LHCN-M2 (cell line): ENCODE data around the gene PIK3R5. TPM values are rescaled to one million over a fixed set of nuclear protein-coding genes. Genes with fewer than 3 reads are reported as not detected.
"Not testable (repeated sequence)": the region's sequence is repeated elsewhere in the genome, so short reads cannot be mapped to it uniquely, and the experiment has no call there.

Experiments used
- DNase-seq: peaks from one replicate; pipeline ENCODE4 v3.0.0-alpha.2; 2012; ENCODE audit warnings: low read depth
- polyA plus RNA-seq: library from polyadenylated mRNA; unstranded; fragments of >200 nt; gene quantifications from one replicate; pipeline ENCODE4 v1.2.1, GENCODE V29; 2012; ENCODE audit warnings: missing spikeins
- total RNA-seq: library from RNA; depleted of rRNA; stranded (reverse); fragments of >200 nt; gene quantifications from 2 replicates; pipeline ENCODE4 v1.2.3, GENCODE V29; 2014; rRNA removed

PIK3R5 gene, protein sequence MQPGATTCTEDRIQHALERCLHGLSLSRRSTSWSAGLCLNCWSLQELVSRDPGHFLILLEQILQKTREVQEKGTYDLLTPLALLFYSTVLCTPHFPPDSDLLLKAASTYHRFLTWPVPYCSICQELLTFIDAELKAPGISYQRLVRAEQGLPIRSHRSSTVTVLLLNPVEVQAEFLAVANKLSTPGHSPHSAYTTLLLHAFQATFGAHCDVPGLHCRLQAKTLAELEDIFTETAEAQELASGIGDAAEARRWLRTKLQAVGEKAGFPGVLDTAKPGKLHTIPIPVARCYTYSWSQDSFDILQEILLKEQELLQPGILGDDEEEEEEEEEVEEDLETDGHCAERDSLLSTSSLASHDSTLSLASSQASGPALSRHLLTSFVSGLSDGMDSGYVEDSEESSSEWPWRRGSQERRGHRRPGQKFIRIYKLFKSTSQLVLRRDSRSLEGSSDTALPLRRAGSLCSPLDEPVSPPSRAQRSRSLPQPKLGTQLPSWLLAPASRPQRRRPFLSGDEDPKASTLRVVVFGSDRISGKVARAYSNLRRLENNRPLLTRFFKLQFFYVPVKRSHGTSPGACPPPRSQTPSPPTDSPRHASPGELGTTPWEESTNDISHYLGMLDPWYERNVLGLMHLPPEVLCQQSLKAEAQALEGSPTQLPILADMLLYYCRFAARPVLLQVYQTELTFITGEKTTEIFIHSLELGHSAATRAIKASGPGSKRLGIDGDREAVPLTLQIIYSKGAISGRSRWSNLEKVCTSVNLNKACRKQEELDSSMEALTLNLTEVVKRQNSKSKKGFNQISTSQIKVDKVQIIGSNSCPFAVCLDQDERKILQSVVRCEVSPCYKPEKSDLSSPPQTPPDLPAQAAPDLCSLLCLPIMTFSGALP
- not detected in 2 replicates for total RNA-seq
- not detected for polyA plus RNA-seq

- DNase-seq = no peak
Observed at GRCh38 chr17:8965394-8966168, at the start of gene PIK3R5. Gene PIK3R5, minus strand, starts transcription at chr17:8965707. Its CDS starts 54,213 bp downstream, at chr17:8911494.

GRCh38 chr17:9011001-9011400 lies 45.5 kb upstream of the PIK3R5 start:
- no peak for DNase-seq

DNA sequence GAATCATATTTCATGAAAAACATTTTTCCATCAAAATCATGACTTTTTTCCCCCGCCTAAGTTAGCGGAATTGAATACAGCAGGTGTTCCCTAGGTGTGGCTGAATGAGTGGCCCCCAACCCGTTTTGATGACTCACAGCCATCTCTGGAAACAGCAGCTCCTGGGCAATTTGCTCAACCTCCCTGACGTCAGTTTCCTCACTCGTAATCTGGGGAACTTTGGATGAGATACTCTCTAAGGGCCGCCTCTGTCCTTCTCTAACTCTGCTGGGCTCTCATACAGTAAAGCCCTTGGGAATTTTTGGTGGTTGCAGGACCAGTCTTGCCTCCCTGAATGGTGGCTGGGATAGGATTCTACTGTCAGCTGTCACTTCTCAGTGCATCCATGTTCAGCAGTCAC lies 44.2 kb upstream of the PIK3R5 start:
- no peak for DNase-seq

DNA sequence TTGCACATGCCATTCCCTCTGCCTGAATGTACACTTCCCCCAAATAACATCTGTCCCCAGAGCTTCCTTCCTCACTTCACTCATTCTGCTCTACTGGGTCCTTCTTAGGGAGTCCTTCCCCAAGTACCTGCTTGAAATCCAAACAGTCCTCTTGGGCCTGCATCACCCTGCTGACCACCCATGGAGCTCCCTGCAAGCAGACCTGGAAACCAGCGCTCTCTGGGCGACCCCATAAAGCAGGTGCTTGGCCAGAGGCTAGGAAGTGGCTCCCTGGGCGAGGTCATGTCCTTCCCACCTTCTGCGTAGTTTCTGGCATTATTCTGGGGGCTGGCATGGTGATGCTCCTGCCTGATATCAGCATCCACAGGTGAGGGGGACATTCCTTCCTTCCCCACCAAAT lies 43.6 kb upstream of the PIK3R5 start:
- DNase-seq = no peak

DNA sequence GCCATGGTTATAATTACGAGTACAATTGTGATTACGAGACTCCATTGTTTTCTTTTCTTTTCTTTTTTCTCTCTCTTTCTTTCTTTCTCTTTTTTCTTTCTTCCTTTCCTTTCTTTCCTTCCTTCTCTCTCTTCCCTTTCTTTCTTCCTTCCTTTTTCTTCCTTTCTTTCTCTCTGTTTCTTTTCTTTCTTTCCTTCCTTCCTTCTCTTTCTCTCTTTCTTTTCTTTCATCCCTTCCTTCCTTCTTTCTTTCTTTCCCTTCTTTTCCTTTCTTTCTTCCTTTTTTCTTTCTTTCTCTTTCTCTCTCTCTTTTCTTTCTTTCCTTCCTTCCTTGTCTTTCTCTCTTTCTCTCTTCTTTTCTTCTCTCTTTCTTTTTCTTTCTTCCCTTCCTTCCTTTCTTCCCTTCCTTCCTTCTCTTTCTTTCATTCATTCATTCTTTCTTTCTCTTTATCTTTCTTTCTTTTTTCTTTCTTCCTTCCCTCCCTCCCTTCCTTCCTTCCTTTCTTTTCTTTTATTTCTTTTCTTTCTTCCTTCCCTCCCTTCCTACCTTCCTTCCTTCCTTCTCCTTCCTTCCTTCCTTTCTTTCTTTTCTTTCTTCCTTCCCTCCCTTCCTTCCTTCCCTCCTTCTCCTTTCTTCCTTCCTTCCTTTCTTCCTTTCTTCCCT lies 41.7 kb upstream of the PIK3R5 start:
- no peak for DNase-seq

DNA sequence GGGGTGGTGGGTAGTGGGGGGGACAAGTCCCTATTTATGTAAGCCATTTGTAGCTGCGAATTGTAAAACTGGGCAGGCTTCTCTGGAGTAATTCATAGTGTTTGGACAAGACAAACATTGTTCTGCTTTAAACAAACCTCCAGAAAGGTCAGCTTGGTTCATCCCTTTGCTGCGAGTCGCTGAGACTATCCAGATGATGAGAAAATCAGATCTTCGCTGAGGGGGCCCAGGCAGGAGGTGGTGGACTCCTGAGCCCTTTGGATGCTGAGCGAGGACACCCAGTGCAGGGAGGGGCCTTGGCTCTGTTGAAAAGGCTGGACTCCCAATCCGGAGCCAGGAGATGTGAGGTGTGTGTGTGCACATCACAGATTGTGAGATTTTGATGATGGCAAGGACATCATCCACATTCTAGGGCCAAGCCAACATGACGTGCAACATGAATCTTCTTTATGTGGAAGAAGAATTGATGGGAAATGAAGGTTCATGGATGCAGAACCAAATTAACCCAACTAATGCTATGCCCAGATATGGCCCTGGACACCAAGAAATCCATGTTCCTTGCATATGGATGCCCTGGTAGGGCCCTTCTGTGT lies 40.8 kb upstream of the PIK3R5 start:
- no peak for DNase-seq

GRCh38 chr17:9004961-9005285 lies 39.4 kb upstream of the PIK3R5 start:
- DNase-seq = no peak

DNA sequence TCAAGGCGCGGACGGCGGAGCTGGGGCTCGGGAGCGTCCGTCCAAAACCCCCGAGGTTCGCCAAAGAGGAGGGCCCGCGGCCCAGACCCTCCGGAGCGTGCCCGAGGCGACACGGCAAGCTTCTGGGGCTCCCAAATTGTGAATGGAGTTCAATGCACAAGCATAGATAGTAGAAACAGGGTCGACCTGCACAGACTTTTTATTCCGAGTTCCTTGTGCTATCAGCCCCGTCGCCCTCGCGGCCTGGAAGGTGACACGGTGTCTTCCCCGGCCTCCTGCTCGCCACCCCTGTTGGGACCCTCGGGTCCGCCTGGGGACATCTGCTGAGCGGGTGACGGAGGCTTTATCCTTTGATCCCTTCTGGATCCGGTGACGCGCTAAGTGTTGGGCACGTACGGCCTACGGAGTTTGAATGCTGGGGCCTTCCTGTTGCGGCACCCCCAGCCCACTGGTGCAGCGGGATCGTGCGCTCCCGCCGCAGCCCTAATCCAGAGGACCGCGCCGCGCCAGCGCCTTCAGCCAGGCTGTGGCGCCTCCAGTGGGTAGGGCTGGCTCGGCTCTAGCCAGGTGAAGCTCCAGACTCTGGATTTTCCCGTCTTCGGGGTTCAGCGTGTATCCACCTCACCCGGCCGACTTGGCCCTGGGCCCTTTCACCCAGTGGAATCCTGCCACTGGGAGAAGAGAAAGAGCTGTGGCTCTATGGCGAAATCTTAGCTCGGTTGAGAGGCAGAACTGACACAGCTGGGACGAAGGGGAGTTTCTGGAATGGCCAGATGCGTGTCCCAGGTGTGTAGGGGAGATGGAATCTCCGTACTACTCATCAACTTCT lies 38.8 kb upstream of the PIK3R5 start:
- DNase-seq = no peak

DNA sequence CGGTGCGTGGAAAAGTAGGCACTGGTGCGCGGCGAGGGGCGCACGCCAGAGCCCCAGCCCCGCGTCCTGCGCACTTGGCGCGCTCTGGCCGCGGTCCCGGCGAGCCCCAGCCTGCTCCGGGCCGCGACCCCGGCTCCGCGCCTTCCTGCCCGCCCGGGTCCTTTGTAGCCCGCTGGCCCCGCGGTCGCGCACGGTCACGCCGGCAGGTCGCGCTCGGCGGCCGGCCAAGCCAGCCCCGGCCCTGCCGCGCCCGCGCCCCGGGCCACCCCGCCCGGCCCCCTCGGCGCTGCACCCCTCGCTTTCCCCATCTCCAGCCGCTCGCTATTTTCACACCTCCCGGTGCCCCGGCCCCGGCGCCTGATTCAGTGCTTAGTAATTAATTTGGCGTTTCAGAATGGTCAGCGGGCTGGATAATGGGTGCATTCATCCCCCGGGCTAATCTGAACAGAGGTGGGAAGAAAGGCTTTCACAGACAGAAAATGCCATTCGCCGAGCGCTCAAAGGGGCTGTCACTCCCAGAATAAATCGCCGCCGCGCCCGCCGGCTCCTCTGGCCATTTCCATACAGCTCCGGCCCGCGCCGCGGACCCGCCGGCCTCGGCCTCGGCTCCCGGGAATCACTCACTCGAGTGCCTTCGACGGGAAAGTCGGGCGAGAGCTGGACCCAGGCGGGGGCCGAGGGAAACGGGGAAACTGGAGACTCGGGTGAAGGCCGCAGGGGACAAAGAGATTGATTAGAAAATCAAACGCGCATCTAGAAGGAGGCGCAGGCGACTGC lies 38.0 kb upstream of the PIK3R5 start:
- no peak for DNase-seq

DNA sequence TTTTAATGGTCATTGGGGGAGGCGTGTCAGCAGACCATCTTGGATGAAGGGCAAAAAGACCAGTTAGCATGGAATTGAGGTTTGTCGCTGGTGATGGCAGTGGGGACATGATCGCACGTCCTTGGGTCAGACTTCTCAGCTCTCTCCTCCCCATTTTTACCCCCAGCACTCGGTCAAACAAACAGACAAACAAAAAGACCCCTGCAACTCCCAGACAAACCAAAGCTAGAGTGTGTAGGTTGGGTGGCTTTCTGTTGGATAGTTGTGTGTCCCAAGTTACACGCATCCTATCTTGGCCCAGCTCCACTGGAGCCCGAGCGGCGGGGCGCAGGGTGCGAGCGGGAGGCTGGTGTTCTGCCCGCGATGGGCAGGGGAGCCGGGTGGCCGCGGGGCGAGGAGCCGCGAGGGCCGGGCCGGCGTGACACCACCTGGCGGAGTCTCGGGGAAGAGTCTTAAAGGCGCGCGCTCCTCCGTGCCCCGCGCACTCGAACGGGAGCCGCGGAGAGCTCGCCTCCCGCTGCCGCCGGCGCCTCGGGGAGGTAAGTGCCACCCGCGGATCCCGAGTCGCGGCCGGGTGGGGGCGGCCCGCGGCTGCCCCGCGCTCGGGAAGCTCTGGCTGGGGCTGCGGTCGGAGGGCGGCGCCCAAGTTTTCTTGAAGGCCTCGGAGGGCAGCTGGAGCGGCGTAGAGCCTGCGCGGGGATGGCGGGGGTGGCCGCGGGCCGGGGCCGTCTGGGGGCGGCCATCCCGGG lies 37.3 kb upstream of the PIK3R5 start:
- DNase-seq = no peak

DNA sequence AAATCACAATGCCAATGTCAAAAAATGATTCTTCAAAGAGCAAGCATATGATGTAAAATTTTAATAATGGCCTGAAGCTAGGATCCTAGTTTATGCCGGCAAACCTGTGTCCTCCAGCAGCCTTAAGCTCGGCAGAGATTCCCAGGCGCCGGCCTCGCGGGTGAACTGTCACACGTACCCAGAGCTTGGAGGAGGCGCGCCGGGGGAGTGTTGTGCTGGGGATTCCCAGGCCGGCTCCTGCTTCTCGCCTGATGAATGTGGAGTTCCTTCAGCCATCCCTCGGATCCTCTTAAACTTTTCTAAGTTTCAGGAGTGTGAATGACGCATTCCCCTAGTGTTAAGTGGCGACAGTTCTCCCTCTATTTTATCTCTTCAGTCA lies 36.7 kb upstream of the PIK3R5 start:
- DNase-seq = no peak

DNA sequence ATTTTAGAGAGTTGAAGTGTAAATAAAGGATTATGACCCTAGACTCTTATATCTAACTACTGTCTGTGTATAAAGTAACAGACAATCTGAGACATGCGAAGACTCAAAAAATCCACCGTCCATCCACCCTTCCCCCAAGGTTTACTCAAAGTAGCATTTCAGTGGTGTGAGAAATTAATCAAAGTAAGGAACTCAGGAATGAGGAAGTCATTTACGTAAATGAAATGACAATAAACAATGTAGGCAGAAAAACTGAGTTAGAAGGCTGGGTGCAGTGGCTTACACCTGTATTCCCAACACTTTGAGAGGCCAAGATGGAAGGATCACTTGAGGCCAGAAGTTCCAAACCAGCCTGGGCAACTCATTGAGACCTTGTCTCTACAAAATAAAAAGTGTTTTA lies 36.1 kb upstream of the PIK3R5 start:
- no peak for DNase-seq

DNA sequence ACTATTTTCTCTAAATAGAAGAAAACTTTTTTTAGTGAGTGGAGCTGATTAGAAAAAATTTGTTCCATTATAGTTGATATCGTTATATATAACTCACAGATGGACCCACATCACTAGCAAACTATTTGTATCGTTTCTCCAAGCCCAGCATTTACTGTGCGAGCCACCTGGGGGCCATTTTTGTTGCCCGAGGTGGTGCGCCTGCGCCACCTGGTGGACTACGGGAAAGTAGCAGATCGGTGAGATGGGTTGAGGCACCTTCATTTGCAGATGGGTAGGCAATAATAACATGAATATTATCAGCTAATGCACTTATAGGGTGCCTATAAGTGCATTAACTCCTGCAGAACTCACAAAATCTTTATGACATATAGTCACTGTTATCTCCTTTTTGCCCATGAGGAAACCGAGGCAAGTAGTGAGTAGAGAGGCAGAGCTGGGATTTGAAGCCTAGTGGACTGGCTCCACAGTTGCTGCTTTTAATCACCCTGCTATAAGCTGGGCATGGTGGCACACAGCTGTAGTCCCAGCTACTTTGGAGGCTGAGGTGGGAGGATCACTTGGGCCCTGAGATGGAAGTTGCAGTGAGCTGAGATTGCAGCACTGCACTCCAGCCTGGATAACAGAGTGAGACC lies 32.6 kb upstream of the PIK3R5 start:
- peak; percentile 20 for DNase-seq

DNA sequence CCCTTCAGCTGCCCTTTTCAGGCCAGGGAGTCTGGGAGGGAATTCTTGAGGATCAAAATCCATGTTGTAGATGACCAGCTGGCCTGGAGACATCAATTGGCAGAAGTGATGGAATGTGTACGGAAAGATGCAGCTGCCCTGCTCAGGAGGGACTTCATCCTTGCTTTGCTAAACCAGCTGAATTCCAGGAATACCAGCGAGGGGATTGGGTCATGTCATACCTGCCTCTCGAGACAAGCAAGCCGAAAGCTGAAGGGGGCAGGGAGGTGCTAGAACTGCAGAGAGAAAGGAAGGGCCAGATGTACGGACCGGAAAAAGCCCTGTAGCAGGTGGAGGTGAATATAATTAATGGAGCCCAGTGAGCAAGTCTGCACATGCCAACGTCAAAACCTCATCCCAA lies 30.2 kb upstream of the PIK3R5 start:
- DNase-seq = no peak

GRCh38 chr17:8994319-8994718 lies 28.8 kb upstream of the PIK3R5 start:
- peak; percentile 24 for DNase-seq

- peak; percentile 43 for DNase-seq
Observed at GRCh38 chr17:8991514-8992285, 26.2 kb upstream of the PIK3R5 start.

DNA sequence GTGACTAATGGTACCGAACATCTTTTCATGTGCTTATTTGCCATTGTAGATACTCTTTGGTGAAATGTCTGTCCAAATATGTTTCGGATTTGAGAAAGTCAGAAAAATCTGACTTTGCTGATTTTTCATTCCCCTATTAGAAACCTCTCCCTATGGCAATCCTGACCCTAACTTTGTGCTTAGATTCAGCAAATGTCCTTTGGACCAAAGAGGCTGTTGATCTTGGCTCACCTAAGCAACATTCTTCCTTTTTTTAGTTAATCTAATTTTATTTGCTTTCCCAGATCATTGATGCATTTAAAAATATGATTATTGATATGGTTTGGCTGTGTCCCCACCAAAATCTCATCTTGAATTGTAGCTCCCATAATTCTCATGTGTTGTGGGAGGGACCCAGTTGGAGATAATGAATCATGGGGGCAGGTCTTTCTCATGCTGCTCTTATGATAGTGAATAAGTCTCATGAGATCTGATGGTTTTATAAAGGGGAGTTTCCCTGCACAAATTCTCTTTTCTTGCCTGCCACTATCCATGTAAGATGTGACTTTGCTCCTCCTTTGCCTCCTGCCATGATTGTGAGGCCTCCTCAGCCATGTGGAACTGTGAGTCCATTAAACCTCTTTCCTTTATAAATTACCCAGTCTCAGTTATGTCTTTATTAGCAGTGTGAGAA lies 22.9 kb upstream of the PIK3R5 start:
- DNase-seq = not testable (repeated sequence)
